WERI-Rb-1 (cell line): ENCODE measurements around the gene GSTA3.

Source experiments
- DNase-seq: peaks from one replicate; pipeline ENCODE4 v3.0.0-alpha.2; 2020
- H3K27ac ChIP-seq: fragments of 250-450 bp; sonication (Bioruptor Pico); 2 replicates; pipeline ENCODE4 v1.5.1; 2020; ENCODE audit warnings: mild to moderate bottlenecking, moderate library complexity
- H3K27me3 ChIP-seq: fragments of 250-450 bp; sonication (Bioruptor Pico); 2 replicates; pipeline ENCODE4 v1.5.1; 2021; ENCODE audit warnings: mild to moderate bottlenecking, low read depth, moderate library complexity; ENCODE audit not compliant: insufficient read depth, severe bottlenecking
- H3K36me3 ChIP-seq: fragments of 250-450 bp; sonication (Bioruptor Pico); 2 replicates; pipeline ENCODE4 v1.5.1; 2020; ENCODE audit warnings: mild to moderate bottlenecking, moderate library complexity
- H3K4me3 ChIP-seq: 2 replicates; pipeline ENCODE4 v1.5.1; 2011; ENCODE audit warnings: low read depth, mild to moderate bottlenecking, control low read depth, low read length
- H3K9me3 ChIP-seq: fragments of 250-450 bp; sonication (Bioruptor Pico); 2 replicates; pipeline ENCODE4 v1.5.1; 2021; ENCODE audit warnings: mild to moderate bottlenecking, moderate library complexity; ENCODE audit not compliant: severe bottlenecking
- CTCF ChIP-seq: IDR thresholded peaks from 2 replicates; pipeline ENCODE4 v1.5.1; 2011; ENCODE audit warnings: low read depth, mild to moderate bottlenecking, control low read depth, inconsistent platforms, low read length

GSTA3 gene

GRCh38 chr6:52942221-52942620, 32.7 kb upstream of the GSTA3 start:
- TF ChIP-seq CTCF: no peak
- H3K27me3 ChIP-seq: no peaks in the 10 kb centered on the region
- no peaks in the 10 kb centered on the region for H3K9me3 ChIP-seq
- DNase-seq: no peak
- no peaks in the 10 kb centered on the region for H3K36me3 ChIP-seq
- H3K4me3 ChIP-seq: no peak overlapping the region
- no peak overlapping the region for H3K27ac ChIP-seq

- DNase-seq: no peak
- no peaks in the 10 kb centered on the region for H3K36me3 ChIP-seq
- H3K9me3 ChIP-seq: no peaks in the 10 kb centered on the region
- TF ChIP-seq CTCF: no peak
- no peaks in the 10 kb centered on the region for H3K27me3 ChIP-seq
- no peak overlapping the region for H3K27ac ChIP-seq
- no peak overlapping the region for H3K4me3 ChIP-seq
These were observed 28.4 kb upstream of the GSTA3 start for GRCh38 chr6:52937908-52938307.

- H3K27ac ChIP-seq: no peak overlapping the region
- H3K27me3 ChIP-seq: no peaks in the 10 kb centered on the region
- TF ChIP-seq CTCF: no peak
- H3K36me3 ChIP-seq: no peaks in the 10 kb centered on the region
- H3K4me3 ChIP-seq: no peak overlapping the region
- no peak for DNase-seq
- H3K9me3 ChIP-seq: peaks cover 2% of the 10 kb centered on the region
These were observed 24.3 kb upstream of the GSTA3 start for GRCh38 chr6:52933778-52934177.

- H3K36me3 ChIP-seq: no peaks in the 10 kb centered on the region
- DNase-seq: peak; percentile 67
- H3K9me3 ChIP-seq: peaks cover 2% of the 10 kb centered on the region
- H3K4me3 ChIP-seq: no peak overlapping the region
- TF ChIP-seq CTCF: no peak
- no peak overlapping the region for H3K27ac ChIP-seq
- no peaks in the 10 kb centered on the region for H3K27me3 ChIP-seq
These were observed 21.9 kb upstream of the GSTA3 start for GRCh38 chr6:52931351-52931750.

GRCh38 chr6:52929321-52930164, 20.0 kb upstream of the GSTA3 start:
- H3K27ac ChIP-seq: no peak overlapping the region
- no peak for TF ChIP-seq CTCF
- no peaks in the 10 kb centered on the region for H3K36me3 ChIP-seq
- H3K4me3 ChIP-seq: no peak overlapping the region
- H3K9me3 ChIP-seq: peaks cover 2% of the 10 kb centered on the region
- DNase-seq: no peak
- H3K27me3 ChIP-seq: no peaks in the 10 kb centered on the region

- Histone ChIP-seq H3K27ac (peak overlapping the region; percentile 67), H3K27me3 (no peaks in the 10 kb centered on the region), H3K36me3 (no peaks in the 10 kb centered on the region), H3K4me3 (peak overlapping the region; percentile 15), H3K9me3 (peaks cover 2% of the 10 kb centered on the region)
- DNase-seq: peak; percentile 38
- no peak for TF ChIP-seq CTCF
These were observed 18.0 kb upstream of the GSTA3 start for GRCh38 chr6:52927451-52927850.
